ENCODE results near the gene PGF. TPM values are rescaled to one million over a fixed set of nuclear protein-coding genes. Genes with fewer than 3 reads are reported as not detected.

The PGF gene
- total and polyA plus RNA-seq, 2 of the 13 experiments (the other 11 are each of a cell fraction or from before 2014, with no cell fraction given), result 10.7 to 27.5 TPM

DNA sequence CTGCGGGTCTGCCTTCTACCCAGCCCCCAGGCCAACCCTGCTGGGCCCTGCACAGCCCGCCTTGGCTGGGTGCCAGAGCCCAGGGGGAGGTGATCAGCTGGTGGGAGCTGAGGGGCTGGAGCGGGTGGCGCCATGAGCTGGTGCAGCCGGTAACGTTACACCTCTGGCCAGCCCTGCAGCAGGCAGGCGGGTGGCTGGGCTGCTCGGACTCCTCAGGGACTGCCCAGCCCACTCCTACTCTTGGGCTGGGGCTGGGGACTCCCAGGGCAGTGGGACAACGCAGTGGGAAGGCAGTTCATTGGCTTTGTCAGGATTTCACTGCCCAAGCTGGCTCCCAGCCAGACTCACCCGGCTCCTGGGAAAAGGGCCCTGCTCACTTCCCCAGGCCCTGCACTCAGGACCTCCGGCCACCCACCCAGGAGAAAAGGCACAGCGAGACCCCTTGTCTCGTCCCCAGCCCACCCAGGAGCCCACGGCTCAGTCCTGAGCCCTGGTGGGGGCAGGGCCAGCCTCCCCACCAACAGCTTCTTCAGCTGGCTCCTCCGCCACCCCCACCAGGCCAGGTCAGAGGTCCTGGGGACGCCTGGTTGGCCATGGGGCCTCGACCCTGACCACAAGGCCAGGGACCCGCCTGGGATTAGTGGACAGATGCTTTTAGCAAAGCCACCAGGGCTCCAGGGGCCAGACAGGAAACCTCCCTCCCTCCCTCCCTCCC lies 1.0 kb downstream of the PGF start (continued):
- TF ChIP-seq, protein P1, sequence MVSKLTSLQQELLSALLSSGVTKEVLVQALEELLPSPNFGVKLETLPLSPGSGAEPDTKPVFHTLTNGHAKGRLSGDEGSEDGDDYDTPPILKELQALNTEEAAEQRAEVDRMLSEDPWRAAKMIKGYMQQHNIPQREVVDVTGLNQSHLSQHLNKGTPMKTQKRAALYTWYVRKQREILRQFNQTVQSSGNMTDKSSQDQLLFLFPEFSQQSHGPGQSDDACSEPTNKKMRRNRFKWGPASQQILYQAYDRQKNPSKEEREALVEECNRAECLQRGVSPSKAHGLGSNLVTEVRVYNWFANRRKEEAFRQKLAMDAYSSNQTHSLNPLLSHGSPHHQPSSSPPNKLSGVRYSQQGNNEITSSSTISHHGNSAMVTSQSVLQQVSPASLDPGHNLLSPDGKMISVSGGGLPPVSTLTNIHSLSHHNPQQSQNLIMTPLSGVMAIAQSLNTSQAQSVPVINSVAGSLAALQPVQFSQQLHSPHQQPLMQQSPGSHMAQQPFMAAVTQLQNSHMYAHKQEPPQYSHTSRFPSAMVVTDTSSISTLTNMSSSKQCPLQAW (CRISPR knock-in tag; IDR thresholded peaks at IDR 0.05), result peak; percentile 38; the same call in 1 of the 2 replicates
- TF ChIP-seq, protein P2, sequence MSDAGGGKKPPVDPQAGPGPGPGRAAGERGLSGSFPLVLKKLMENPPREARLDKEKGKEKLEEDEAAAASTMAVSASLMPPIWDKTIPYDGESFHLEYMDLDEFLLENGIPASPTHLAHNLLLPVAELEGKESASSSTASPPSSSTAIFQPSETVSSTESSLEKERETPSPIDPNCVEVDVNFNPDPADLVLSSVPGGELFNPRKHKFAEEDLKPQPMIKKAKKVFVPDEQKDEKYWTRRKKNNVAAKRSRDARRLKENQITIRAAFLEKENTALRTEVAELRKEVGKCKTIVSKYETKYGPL (CRISPR knock-in tag; IDR thresholded peaks at IDR 0.05), result no peak
- TF ChIP-seq ZNF331 (CRISPR knock-in tag; IDR thresholded peaks at IDR 0.05) (peak; percentile 16; the same call in 1 of the 2 replicates), ZSCAN20 (CRISPR knock-in tag; IDR thresholded peaks at IDR 0.05; ENCODE audit: borderline replicate concordance) (0 out of 2 replicates have a peak, but pooled peaks have one; percentile 22), NFRKB (IDR thresholded peaks at IDR 0.05) (no peak), NR2F6 (IDR thresholded peaks at IDR 0.05) (peak; percentile 82; the same call in 1 of the 2 replicates), NR2F6 (CRISPR knock-in tag; IDR thresholded peaks at IDR 0.05) (peak; percentile 69), ZNF160 (CRISPR knock-in tag; IDR thresholded peaks at IDR 0.05) (no peak), PPARG (CRISPR knock-in tag; conservative IDR thresholded peaks at IDR 0.05) (no peak; the same call in 1 of the 2 replicates), SALL1 (CRISPR knock-in tag; IDR thresholded peaks at IDR 0.05) (peak; percentile 8; the same call in 1 of the 2 replicates), MYC (CRISPR knock-in tag; IDR thresholded peaks at IDR 0.05; ENCODE audit: borderline replicate concordance) (peak; percentile 65; the same call in 1 of the 2 replicates), ETV6 (CRISPR knock-in tag; conservative IDR thresholded peaks at IDR 0.05) (0 out of 2 replicates have a peak, but pooled peaks have one; percentile 15), ZNF607 (CRISPR knock-in tag; IDR thresholded peaks at IDR 0.05; ENCODE audit: borderline replicate concordance) (0 out of 2 replicates have a peak, but pooled peaks have one; percentile 55), ZNF205 (CRISPR knock-in tag; IDR thresholded peaks at IDR 0.05) (peak; percentile 49; the same call in 1 of the 2 replicates)
- TF ChIP-seq, protein P3, sequence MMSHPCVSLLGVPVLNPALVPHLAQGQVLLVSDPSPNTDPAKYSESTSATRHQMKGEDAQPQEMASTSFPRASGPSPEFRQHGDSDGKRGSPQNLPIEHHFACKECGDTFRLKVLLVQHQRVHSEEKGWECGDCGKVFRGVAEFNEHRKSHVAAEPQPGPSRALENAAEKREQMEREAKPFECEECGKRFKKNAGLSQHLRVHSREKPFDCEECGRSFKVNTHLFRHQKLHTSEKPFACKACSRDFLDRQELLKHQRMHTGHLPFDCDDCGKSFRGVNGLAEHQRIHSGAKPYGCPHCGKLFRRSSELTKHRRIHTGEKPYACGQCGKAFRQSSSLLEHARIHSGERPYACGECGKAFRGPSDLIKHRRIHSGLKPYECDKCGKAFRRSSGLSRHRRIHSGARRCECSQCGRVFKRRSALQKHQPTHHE (CRISPR knock-in tag; IDR thresholded peaks at IDR 0.05; ENCODE audit: borderline replicate concordance), result peak; percentile 45; the same call in 1 of the 2 replicates
- TF ChIP-seq, protein P4, sequence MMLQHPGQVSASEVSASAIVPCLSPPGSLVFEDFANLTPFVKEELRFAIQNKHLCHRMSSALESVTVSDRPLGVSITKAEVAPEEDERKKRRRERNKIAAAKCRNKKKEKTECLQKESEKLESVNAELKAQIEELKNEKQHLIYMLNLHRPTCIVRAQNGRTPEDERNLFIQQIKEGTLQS (CRISPR knock-in tag; IDR thresholded peaks at IDR 0.05), result no peak
- TF ChIP-seq, protein P5, sequence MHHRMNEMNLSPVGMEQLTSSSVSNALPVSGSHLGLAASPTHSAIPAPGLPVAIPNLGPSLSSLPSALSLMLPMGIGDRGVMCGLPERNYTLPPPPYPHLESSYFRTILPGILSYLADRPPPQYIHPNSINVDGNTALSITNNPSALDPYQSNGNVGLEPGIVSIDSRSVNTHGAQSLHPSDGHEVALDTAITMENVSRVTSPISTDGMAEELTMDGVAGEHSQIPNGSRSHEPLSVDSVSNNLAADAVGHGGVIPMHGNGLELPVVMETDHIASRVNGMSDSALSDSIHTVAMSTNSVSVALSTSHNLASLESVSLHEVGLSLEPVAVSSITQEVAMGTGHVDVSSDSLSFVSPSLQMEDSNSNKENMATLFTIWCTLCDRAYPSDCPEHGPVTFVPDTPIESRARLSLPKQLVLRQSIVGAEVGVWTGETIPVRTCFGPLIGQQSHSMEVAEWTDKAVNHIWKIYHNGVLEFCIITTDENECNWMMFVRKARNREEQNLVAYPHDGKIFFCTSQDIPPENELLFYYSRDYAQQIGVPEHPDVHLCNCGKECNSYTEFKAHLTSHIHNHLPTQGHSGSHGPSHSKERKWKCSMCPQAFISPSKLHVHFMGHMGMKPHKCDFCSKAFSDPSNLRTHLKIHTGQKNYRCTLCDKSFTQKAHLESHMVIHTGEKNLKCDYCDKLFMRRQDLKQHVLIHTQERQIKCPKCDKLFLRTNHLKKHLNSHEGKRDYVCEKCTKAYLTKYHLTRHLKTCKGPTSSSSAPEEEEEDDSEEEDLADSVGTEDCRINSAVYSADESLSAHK (CRISPR knock-in tag; IDR thresholded peaks at IDR 0.05; ENCODE audit: borderline replicate concordance), result no peak
- TF ChIP-seq, protein P6, sequence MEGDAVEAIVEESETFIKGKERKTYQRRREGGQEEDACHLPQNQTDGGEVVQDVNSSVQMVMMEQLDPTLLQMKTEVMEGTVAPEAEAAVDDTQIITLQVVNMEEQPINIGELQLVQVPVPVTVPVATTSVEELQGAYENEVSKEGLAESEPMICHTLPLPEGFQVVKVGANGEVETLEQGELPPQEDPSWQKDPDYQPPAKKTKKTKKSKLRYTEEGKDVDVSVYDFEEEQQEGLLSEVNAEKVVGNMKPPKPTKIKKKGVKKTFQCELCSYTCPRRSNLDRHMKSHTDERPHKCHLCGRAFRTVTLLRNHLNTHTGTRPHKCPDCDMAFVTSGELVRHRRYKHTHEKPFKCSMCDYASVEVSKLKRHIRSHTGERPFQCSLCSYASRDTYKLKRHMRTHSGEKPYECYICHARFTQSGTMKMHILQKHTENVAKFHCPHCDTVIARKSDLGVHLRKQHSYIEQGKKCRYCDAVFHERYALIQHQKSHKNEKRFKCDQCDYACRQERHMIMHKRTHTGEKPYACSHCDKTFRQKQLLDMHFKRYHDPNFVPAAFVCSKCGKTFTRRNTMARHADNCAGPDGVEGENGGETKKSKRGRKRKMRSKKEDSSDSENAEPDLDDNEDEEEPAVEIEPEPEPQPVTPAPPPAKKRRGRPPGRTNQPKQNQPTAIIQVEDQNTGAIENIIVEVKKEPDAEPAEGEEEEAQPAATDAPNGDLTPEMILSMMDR (CRISPR knock-in tag; IDR thresholded peaks at IDR 0.05), result peak; percentile 34; the same call in 1 of the 2 replicates
- TF ChIP-seq, protein P7, sequence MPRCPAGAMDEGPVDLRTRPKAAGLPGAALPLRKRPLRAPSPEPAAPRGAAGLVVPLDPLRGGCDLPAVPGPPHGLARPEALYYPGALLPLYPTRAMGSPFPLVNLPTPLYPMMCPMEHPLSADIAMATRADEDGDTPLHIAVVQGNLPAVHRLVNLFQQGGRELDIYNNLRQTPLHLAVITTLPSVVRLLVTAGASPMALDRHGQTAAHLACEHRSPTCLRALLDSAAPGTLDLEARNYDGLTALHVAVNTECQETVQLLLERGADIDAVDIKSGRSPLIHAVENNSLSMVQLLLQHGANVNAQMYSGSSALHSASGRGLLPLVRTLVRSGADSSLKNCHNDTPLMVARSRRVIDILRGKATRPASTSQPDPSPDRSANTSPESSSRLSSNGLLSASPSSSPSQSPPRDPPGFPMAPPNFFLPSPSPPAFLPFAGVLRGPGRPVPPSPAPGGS (CRISPR knock-in tag; IDR thresholded peaks at IDR 0.05), result peak; percentile 26; the same call in 1 of the 2 replicates
